HL-60 (cell line): ENCODE results near the gene NXF2B.

ENCODE experiments used
- CTCF ChIP-seq: IDR thresholded peaks from one replicate; pipeline ENCODE4 v1.5.1; 2011; ENCODE audit warnings: low read length, control low read depth, inconsistent platforms; ENCODE audit not compliant: insufficient read depth
- GABPA ChIP-seq: IDR thresholded peaks from 2 replicates; pipeline ENCODE4 v1.6.1; 2012; ENCODE audit warnings: low read depth
- POLR2AphosphoS5 ChIP-seq: IDR thresholded peaks from 2 replicates; pipeline ENCODE4 v1.6.1; 2012; ENCODE audit warnings: low read depth
- SPI1 ChIP-seq: IDR thresholded peaks from 2 replicates; pipeline ENCODE4 v1.6.1; 2012; ENCODE audit warnings: low read depth, mild to moderate bottlenecking, borderline replicate concordance
- TF ChIP-seq, protein P1 (sequence below): IDR thresholded peaks from 2 replicates; pipeline ENCODE4 v1.6.1; 2012; ENCODE audit warnings: low read depth; ENCODE audit not compliant: insufficient replicate concordance

DNA sequence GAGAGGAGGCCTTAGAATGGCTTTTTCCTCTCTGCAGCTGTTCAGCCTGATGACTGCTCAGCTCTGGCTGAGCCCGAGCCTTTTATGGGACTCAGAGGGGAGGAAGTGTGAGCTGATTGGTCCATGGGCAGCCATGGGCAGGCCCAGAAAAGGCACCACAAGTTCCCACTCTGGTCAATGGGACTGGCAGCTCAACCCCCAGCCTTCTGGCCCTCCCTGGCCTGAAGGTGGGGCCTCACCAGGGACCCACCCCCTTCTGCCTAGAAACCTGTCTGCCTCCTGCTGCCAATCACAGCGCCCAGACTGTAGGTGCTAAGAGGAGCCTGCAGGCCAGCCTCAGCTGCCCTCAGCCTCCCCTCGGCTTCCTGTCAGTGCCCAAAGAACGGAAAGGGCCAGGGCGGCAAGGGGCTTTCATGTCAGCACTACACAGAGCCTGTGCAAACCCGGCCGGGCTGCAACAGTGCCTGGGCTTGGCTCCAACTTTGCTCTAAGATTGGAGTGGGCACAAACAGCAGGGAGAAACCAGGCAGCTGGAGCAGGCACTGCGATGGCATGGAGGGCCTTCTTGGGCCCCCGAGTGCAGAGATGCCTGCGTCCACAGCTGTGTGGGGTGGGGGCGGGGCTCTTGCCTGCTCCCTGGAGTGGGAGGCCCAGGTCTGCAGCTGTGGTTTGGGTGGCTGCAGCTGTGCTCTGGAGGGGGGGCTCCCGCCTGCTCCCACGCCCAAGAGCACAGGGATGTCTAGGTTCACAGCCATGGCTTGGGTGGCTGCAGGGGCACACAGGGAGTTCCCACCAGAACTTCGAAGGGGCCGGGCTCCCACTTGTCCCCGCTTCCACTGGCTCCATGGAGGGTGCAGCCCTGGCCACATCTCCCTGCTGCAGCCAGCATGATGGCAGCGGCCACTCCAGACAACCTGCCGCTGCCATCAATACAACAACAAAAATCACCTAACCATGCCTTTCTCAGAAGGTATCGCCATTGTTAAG, 100.2 kb downstream of the NXF2B start:
- no peak for TF ChIP-seq CTCF
- TF ChIP-seq POLR2AphosphoS5: no peak
- TF ChIP-seq GABPA: no peak
- no peak for TF ChIP-seq SPI1
- TF ChIP-seq, protein P1, sequence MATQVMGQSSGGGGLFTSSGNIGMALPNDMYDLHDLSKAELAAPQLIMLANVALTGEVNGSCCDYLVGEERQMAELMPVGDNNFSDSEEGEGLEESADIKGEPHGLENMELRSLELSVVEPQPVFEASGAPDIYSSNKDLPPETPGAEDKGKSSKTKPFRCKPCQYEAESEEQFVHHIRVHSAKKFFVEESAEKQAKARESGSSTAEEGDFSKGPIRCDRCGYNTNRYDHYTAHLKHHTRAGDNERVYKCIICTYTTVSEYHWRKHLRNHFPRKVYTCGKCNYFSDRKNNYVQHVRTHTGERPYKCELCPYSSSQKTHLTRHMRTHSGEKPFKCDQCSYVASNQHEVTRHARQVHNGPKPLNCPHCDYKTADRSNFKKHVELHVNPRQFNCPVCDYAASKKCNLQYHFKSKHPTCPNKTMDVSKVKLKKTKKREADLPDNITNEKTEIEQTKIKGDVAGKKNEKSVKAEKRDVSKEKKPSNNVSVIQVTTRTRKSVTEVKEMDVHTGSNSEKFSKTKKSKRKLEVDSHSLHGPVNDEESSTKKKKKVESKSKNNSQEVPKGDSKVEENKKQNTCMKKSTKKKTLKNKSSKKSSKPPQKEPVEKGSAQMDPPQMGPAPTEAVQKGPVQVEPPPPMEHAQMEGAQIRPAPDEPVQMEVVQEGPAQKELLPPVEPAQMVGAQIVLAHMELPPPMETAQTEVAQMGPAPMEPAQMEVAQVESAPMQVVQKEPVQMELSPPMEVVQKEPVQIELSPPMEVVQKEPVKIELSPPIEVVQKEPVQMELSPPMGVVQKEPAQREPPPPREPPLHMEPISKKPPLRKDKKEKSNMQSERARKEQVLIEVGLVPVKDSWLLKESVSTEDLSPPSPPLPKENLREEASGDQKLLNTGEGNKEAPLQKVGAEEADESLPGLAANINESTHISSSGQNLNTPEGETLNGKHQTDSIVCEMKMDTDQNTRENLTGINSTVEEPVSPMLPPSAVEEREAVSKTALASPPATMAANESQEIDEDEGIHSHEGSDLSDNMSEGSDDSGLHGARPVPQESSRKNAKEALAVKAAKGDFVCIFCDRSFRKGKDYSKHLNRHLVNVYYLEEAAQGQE: no peak
